WI38 (cell line): Measurements from ENCODE around the gene HERPUD1.

Experiments used
- H3K4me3 ChIP-seq: 2 replicates; pipeline ENCODE4 v1.5.1; 2011; ENCODE audit warnings: low read depth, mild to moderate bottlenecking, control low read depth, low read length
- TF ChIP-seq, protein P1 (sequence below): IDR thresholded peaks from 2 replicates; pipeline ENCODE4 v1.5.1; 2012; ENCODE audit warnings: low read depth, mild to moderate bottlenecking, control low read depth, low read length

The HERPUD1 gene

DNA sequence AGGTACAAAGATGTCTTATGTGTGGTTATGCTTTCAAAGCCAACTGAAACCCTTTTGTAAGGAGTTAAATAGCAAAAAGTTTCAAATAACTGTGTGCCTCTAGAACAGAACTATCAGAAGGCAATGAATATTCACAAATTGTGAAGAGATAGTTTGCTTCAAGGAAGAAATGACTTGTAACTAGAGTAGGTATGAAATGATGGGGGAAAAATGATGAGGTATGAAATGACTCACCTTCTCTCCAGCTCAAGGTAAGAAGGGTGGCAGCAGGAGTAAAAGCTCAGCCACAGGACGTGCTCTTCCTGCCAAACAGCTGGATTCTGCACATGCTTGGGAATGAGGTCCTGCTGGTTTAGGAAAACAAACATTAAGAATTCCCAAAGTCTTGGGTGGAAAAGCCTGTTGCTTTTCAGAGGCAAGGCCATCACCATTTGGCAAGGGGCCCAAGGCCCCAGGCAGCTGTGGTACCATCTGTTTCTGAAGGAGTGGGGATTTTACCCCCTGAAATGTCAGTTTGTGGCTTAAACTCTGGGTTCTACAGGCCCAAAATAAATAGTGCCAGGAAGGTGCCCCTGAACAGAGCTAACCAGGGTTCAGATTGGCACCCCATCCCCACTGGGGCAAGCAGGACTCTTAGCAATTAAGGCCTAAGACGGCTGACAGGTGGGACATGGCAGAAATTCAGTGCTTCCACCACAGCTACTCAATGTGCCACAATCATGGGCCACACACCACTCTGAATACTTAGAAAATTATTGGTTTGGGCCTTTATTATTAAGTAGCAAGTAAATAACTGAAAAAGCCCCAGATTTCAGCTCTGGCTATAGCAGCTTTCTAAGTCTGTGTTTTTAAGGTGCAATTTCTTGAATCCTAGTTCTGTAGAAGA, 13.3 kb downstream of the HERPUD1 start:
- no peak overlapping the region for H3K4me3 ChIP-seq
- TF ChIP-seq, protein P1, sequence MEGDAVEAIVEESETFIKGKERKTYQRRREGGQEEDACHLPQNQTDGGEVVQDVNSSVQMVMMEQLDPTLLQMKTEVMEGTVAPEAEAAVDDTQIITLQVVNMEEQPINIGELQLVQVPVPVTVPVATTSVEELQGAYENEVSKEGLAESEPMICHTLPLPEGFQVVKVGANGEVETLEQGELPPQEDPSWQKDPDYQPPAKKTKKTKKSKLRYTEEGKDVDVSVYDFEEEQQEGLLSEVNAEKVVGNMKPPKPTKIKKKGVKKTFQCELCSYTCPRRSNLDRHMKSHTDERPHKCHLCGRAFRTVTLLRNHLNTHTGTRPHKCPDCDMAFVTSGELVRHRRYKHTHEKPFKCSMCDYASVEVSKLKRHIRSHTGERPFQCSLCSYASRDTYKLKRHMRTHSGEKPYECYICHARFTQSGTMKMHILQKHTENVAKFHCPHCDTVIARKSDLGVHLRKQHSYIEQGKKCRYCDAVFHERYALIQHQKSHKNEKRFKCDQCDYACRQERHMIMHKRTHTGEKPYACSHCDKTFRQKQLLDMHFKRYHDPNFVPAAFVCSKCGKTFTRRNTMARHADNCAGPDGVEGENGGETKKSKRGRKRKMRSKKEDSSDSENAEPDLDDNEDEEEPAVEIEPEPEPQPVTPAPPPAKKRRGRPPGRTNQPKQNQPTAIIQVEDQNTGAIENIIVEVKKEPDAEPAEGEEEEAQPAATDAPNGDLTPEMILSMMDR, result no peak

DNA sequence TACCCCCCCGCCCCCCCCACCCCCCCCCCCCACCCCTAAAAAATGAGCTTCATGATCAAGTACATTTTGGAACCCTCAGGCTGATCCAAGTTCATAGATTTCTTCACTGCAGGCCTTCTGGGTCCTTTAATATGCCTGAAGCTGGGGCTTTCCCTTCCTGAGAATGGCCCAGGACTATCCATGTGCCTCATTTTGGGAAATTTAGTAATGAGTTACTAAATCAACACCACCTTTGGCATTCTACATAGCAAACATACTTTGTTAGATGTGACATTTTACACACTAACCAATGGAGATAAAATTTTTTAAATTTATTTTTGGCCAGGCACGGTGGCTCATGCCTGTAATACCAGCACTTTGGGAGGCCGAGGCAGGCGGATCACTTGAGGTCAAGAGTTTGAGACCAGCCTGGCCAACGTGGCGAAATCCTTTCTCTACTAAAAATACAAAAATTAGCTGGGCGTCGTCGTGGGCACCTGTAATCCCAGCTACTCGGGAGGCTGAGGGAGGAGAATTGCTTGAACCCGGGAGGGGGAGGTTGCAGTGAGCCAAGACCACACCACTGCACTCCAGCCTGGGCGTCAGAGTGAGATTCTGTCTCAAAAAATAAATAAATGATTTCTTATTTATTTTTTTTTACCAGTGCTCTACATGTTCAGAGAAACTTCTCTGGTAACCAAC, 14.0 kb downstream of the HERPUD1 start:
- TF ChIP-seq, protein P1, result no peak
- no peak overlapping the region for H3K4me3 ChIP-seq

GRCh38 chr16:56946767-56947603, 15.0 kb downstream of the HERPUD1 start:
- TF ChIP-seq, protein P1, result no peak
- no peak overlapping the region for H3K4me3 ChIP-seq

- no peak overlapping the region for H3K4me3 ChIP-seq
- TF ChIP-seq, protein P1, result no peak
These were observed 15.7 kb downstream of the HERPUD1 start for GRCh38 chr16:56947604-56947995.

DNA sequence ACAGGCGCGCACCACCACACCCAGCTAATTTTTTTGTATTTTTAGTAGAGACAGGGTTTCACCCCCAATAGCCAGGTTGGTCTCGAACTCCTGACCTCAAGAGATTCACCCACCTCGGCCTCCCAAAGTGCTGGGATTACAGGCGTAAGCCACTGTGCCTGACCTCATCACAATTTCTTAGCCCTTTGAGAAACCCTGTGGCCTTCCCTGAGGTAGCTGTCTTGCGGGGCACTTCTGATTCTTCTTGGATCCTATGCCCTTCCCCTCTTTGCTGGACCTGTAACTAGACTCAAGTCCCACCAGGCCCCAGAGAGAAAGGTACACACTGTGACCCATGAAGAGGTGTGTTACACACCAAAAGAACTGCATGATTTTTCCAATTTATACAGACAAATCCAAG, 16.3 kb downstream of the HERPUD1 start:
- no peak overlapping the region for H3K4me3 ChIP-seq
- TF ChIP-seq, protein P1, result no peak

GRCh38 chr16:56950051-56950450, 18.1 kb downstream of the HERPUD1 start:
- H3K4me3 ChIP-seq, result no peak overlapping the region
- TF ChIP-seq, protein P1, result no peak

GRCh38 chr16:56950455-56950854, 18.5 kb downstream of the HERPUD1 start:
- H3K4me3 ChIP-seq, result no peak overlapping the region
- TF ChIP-seq, protein P1, result no peak
